SK-N-SH (cell line): ENCODE measurements around the gene CIT. TPM values are rescaled to one million over a fixed set of nuclear protein-coding genes. Genes with fewer than 3 reads are reported as not detected.

Source experiments
- CTCF ChIA-PET: fragments of 300-600, 350-600 bp; formaldehyde crosslinking; extraction: SDS; loops from one replicate; lab custom pipeline; 2021; lab: Yijun Ruan, JAX
- POLR2A ChIA-PET: fragments of 350-600 bp; sonication (Branson Sonifier 250); formaldehyde crosslinking; extraction: SDS; loops from one replicate; lab custom pipeline; 2020; ENCODE audit warnings: antibody characterized with exemption, inconsistent platforms; lab: Yijun Ruan, JAX
- DNase-seq: peaks from one replicate; pipeline ENCODE4 v3.0.0; 2012
- H2AFZ ChIP-seq: fragments of 200-600 bp; sonication (generic); 2 replicates; pipeline ENCODE4 v1.8.1; 2016; ENCODE audit warnings: antibody characterized with exemption, mild to moderate bottlenecking, low read depth
- H3F3A ChIP-seq: fragments of 200-600 bp; sonication (generic); replicated peaks from 2 replicates; pipeline ENCODE3; 2016; ENCODE audit warnings: antibody characterized with exemption, mild to moderate bottlenecking; ENCODE audit not compliant: insufficient read depth
- H3K27ac ChIP-seq, 2 experiments: fragments of 200-500 bp in 1 of 2; fragments of 200-600 bp in 1 of 2; sonication (Bioruptor generic) in 1 of 2; sonication (generic), shearing (Covaris generic) in 1 of 2; 2 replicates each; pipeline versions ENCODE4 v1.5.1 to v1.6.1; 2014 to 2016; ENCODE audit warnings: low read depth in 2 of 2, inconsistent platforms in 1 of 2, low read length in 1 of 2, mild to moderate bottlenecking in 1 of 2, mixed read lengths in 1 of 2
- H3K27me3 ChIP-seq: fragments of 200-600 bp; sonication (generic), shearing (Covaris generic); 2 replicates; pipeline ENCODE4 v1.6.1; 2016; ENCODE audit warnings: mixed run types; ENCODE audit not compliant: insufficient read depth
- H3K36me3 ChIP-seq, 2 experiments: fragments of 200-500 bp in 1 of 2; fragments of 200-600 bp in 1 of 2; sonication (Bioruptor generic) in 1 of 2; sonication (generic) in 1 of 2; replicated peaks in 1 of 2; 2 replicates each; pipeline versions ENCODE3 to v1.5.1; 2014 to 2016; ENCODE audit warnings: low read length in 1 of 2, mild to moderate bottlenecking in 1 of 2; ENCODE audit not compliant: insufficient read depth in 2 of 2, control insufficient read depth in 1 of 2
- H3K4me1 ChIP-seq, 2 experiments: fragments of 200-500 bp in 1 of 2; fragments of 200-600 bp in 1 of 2; sonication (Bioruptor generic) in 1 of 2; sonication (generic), shearing (Covaris generic) in 1 of 2; 2 replicates each; pipeline versions ENCODE4 v1.5.1 to v1.6.1; 2014 to 2016; ENCODE audit warnings: low read depth in 1 of 2, low read length in 1 of 2, mixed run types in 1 of 2; ENCODE audit not compliant: insufficient read depth in 2 of 2, control insufficient read depth in 1 of 2
- H3K4me2 ChIP-seq: fragments of 200-600 bp; sonication (generic), shearing (Covaris generic); 2 replicates; pipeline ENCODE4 v1.6.1; 2017; ENCODE audit warnings: mixed run types
- H3K4me3 ChIP-seq, 2 experiments: fragments of 200-500 bp in 1 of 2; fragments of 200-600 bp in 1 of 2; sonication (Bioruptor generic) in 1 of 2; sonication (generic), shearing (Covaris generic) in 1 of 2; 2 replicates each; pipeline versions ENCODE4 v1.5.1 to v1.8.1; 2014 to 2016; ENCODE audit warnings: low read depth in 2 of 2, inconsistent platforms in 1 of 2, low read length in 1 of 2, mild to moderate bottlenecking in 1 of 2, mixed read lengths in 1 of 2, moderate library complexity in 1 of 2
- H3K79me2 ChIP-seq: fragments of 200-600 bp; sonication (generic); 2 replicates; pipeline ENCODE4 v1.8.1; 2017; ENCODE audit warnings: mild to moderate bottlenecking; ENCODE audit not compliant: insufficient read depth
- H3K9ac ChIP-seq: fragments of 200-600 bp; sonication (generic); 2 replicates; pipeline ENCODE4 v1.6.1; 2017; ENCODE audit warnings: mixed run types
- H3K9me2 ChIP-seq: fragments of 200-600 bp; sonication (generic); 2 replicates; pipeline ENCODE4 v1.6.1; 2017; ENCODE audit warnings: mixed run types
- H3K9me3 ChIP-seq: fragments of 200-600 bp; sonication (generic); 2 replicates; pipeline ENCODE4 v1.6.1; 2017; ENCODE audit warnings: mixed run types, mild to moderate bottlenecking, moderate library complexity
- H4K20me1 ChIP-seq: fragments of 200-600 bp; sonication (generic); 2 replicates; pipeline ENCODE4 v1.6.1; 2017; ENCODE audit warnings: mild to moderate bottlenecking, mixed run types; ENCODE audit not compliant: insufficient read depth
- CHD2 ChIP-seq: fragments of 150-350 bp; IDR thresholded peaks from 2 replicates; pipeline ENCODE4 v1.6.1; 2018; ENCODE audit warnings: low read length; ENCODE audit not compliant: partially characterized antibody
- ELF1 ChIP-seq: IDR thresholded peaks from 2 replicates; pipeline ENCODE4 v1.4.0; 2012
- EZH2phosphoT487 ChIP-seq: fragments of 200-600 bp; sonication (generic); IDR thresholded peaks from 2 replicates; pipeline ENCODE4 v1.6.1; 2017; ENCODE audit warnings: low read depth, mixed run types, mild to moderate bottlenecking, antibody characterized with exemption, moderate library complexity, borderline replicate concordance
- FOSL2 ChIP-seq: IDR thresholded peaks from 2 replicates; pipeline ENCODE4 v1.4.0; 2012; ENCODE audit warnings: low read depth, mild to moderate bottlenecking, moderate library complexity, borderline replicate concordance
- FOXJ3 ChIP-seq: sonication (generic); formaldehyde crosslinking; IDR thresholded peaks from 2 replicates; pipeline ENCODE4 v1.5.1; 2020; ENCODE audit warnings: mild to moderate bottlenecking, missing genetic modification reagents
- FOXM1 ChIP-seq: IDR thresholded peaks from 2 replicates; pipeline ENCODE4 v1.4.0; 2012; ENCODE audit warnings: low read depth, mild to moderate bottlenecking
- GABPA ChIP-seq: IDR thresholded peaks from 2 replicates; pipeline ENCODE4 v1.4.0; 2012; ENCODE audit warnings: low read depth, mild to moderate bottlenecking
- IRF3 ChIP-seq: fragments of 150-350 bp; IDR thresholded peaks from 2 replicates; pipeline ENCODE4 v1.6.1; 2016; ENCODE audit warnings: mild to moderate bottlenecking, low read depth, low read length
- JUND ChIP-seq: IDR thresholded peaks from 2 replicates; pipeline ENCODE4 v1.4.0; 2012
- MAX ChIP-seq: IDR thresholded peaks from 2 replicates; pipeline ENCODE4 v1.4.0; 2012; ENCODE audit warnings: low read depth
- MXI1 ChIP-seq: IDR thresholded peaks from 2 replicates; pipeline ENCODE4 v1.6.1; 2012; ENCODE audit warnings: mild to moderate bottlenecking, low read depth, low read length, improper control_type of control experiment
- NFIC ChIP-seq: IDR thresholded peaks from 2 replicates; pipeline ENCODE4 v1.4.0; 2012; ENCODE audit warnings: borderline replicate concordance
- NRF1 ChIP-seq: IDR thresholded peaks from 2 replicates; pipeline ENCODE4 v1.6.1; 2012; ENCODE audit warnings: low read depth, mild to moderate bottlenecking, low read length
- PBX3 ChIP-seq: IDR thresholded peaks from 2 replicates; pipeline ENCODE4; 2012
- RCOR1 ChIP-seq: fragments of 150-350 bp; IDR thresholded peaks from 2 replicates; pipeline ENCODE4 v1.6.1; 2017; ENCODE audit warnings: antibody characterized with exemption, low read length
- RFX5 ChIP-seq: IDR thresholded peaks from 2 replicates; pipeline ENCODE4 v1.6.1; 2012; ENCODE audit warnings: mild to moderate bottlenecking, improper control_type of control experiment, low read length
- RXRA ChIP-seq: IDR thresholded peaks from 2 replicates; pipeline ENCODE4 v1.4.0; 2012; ENCODE audit warnings: low read depth, mild to moderate bottlenecking, borderline replicate concordance
- SMC3 ChIP-seq: IDR thresholded peaks from 2 replicates; pipeline ENCODE4 v1.6.1; 2012; ENCODE audit warnings: low read depth, low read length, improper control_type of control experiment
- TCF12 ChIP-seq: IDR thresholded peaks from 2 replicates; pipeline ENCODE4 v1.4.0; 2012
- USF1 ChIP-seq: IDR thresholded peaks from 2 replicates; pipeline ENCODE4 v1.4.0; 2012; ENCODE audit warnings: low read depth, borderline replicate concordance
- WGBS: methylation state at CpG from one replicate; pipeline ENCODE4 v1.1.6; 2017; ENCODE audit warnings: low lambda C conversion rate; 5-methylcytosine and 5-hydroxymethylcytosine counted together
- polyA plus RNA-seq, 3 experiments: library from polyadenylated mRNA; depleted of rRNA; stranded (reverse); fragments of >200 nt; gene quantifications; 2 replicates each; pipeline ENCODE4 v1.2.3, GENCODE V29; 2012

Gene CIT
- polyA plus RNA-seq, 1 of the 3 experiments (the other 2 are of a cell fraction): 7.7 TPM

- no peak for TF ChIP-seq RFX5
Measured at GRCh38 chr12:119705182-119705581, 171.9 kb downstream of the CIT start (continued).

- WGBS: 83% methylated on average over 15 of the region's 16 CpGs
- H3K4me2 ChIP-seq: no peak overlapping the region
- no peaks in the 10 kb centered on the region for H3K9me2 ChIP-seq
- peaks cover 3% of the 10 kb centered on the region for H3F3A ChIP-seq
- H3K4me3 ChIP-seq: no peak overlapping the region
- CTCF ChIA-PET: interaction anchor here (0.8 to 1.2 kb wide), 3 partner anchors 9 to 77 kb away, joined by 3 to 4 read pairs (median 3); no protein-coding TSS in a partner anchor
- H3K4me1 ChIP-seq: no peaks in the 10 kb centered on the region
- POLR2A ChIA-PET: no interaction called here
- no peaks in the 10 kb centered on the region for H3K79me2 ChIP-seq
- TF ChIP-seq JUND (peak; percentile 47; the same call in 1 of the 2 replicates), ELF1 (no peak), FOSL2 (peak; percentile 74), PBX3 (peak; percentile 33), NFIC (0 out of 2 replicates have a peak, but pooled peaks have one; percentile 30), NRF1 (no peak), FOXM1 (no peak), TCF12 (peak; percentile 56)
- no peak overlapping the region for H2AFZ ChIP-seq
- H3K9ac ChIP-seq: no peak overlapping the region
- no peak for DNase-seq
- H4K20me1 ChIP-seq: no peaks in the 10 kb centered on the region
- H3K9me3 ChIP-seq: no peaks in the 10 kb centered on the region
- H3K27me3 ChIP-seq: no peaks in the 10 kb centered on the region
- H3K27ac ChIP-seq: peak overlapping the region in 1 of 2 experiments; percentile 16; a peak in 1 of 4 replicates
- peaks cover 5 to 9% of the 10 kb centered on the region in 2 experiments for H3K36me3 ChIP-seq
Measured at GRCh38 chr12:119704065-119704747, 172.9 kb downstream of the CIT start.

- H3K9ac ChIP-seq: no peak overlapping the region
- no peaks in the 10 kb centered on the region for H4K20me1 ChIP-seq
- no peak overlapping the region for H3K4me3 ChIP-seq
- no peak overlapping the region for H3K4me2 ChIP-seq
- H3K36me3 ChIP-seq: no peaks in the 10 kb centered on the region
- H3K79me2 ChIP-seq: no peaks in the 10 kb centered on the region
- ChIA-PET POLR2A (no interaction called here), CTCF (interaction anchor here (1.5 to 2.4 kb wide), 2 partner anchors 32 to 81 kb away, joined by 3 to 9 read pairs; partner anchors contain the start of gene PRKAB1)
- H2AFZ ChIP-seq: no peak overlapping the region
- no peaks in the 10 kb centered on the region for H3K9me3 ChIP-seq
- no peaks in the 10 kb centered on the region for H3K27me3 ChIP-seq
- no peaks in the 10 kb centered on the region for H3F3A ChIP-seq
- no peaks in the 10 kb centered on the region for H3K4me1 ChIP-seq
- no peak for DNase-seq
- no peak overlapping the region for H3K27ac ChIP-seq
- H3K9me2 ChIP-seq: no peaks in the 10 kb centered on the region
- WGBS: 95% methylated on average over 6 of the region's 6 CpGs
- TF ChIP-seq EZH2phosphoT487 (no peak), PBX3 (no peak), RXRA (no peak), MXI1 (no peak), GABPA (no peak), FOXM1 (no peak), USF1 (no peak), IRF3 (no peak), SMC3 (no peak), RCOR1 (no peak), FOXJ3 (no peak), CHD2 (no peak), MAX (no peak), RFX5 (no peak)
Measured at GRCh38 chr12:119700078-119700477, 177.0 kb downstream of the CIT start.
